ENCODE results near the gene PPM1N. TPM values are rescaled to one million over a fixed set of nuclear protein-coding genes. Genes with fewer than 3 reads are reported as not detected.

Gene PPM1N
- total and polyA plus RNA-seq, 2 of the 13 experiments (the other 11 are each of a cell fraction or from before 2014, with no cell fraction given) = 0.31 to 1.8 TPM

- TF ChIP-seq PRDM10 (CRISPR knock-in tag; IDR thresholded peaks at IDR 0.05; ENCODE audit: low read depth) (no peak), RBFOX2 (IDR thresholded peaks at IDR 0.05; ENCODE audit: low read depth, low read length) (peak; percentile 44; the same call in 1 of the 2 replicates), SRSF1 (optimal IDR thresholded peaks at IDR 0.05; ENCODE audit: low read depth, low read length) (no peak), ZNF703 (CRISPR knock-in tag; IDR thresholded peaks at IDR 0.05; ENCODE audit: borderline replicate concordance) (no peak), ZNF784 (CRISPR knock-in tag; IDR thresholded peaks at IDR 0.05; ENCODE audit: borderline replicate concordance) (no peak), SAFB2 (CRISPR knock-in tag; IDR thresholded peaks at IDR 0.05; ENCODE audit: borderline replicate concordance, low read depth) (no peak), TEF (CRISPR knock-in tag; IDR thresholded peaks at IDR 0.05) (no peak), ZNF160 (CRISPR knock-in tag; IDR thresholded peaks at IDR 0.05) (no peak), HDAC2 (CRISPR knock-in tag; IDR thresholded peaks at IDR 0.05) (0 out of 2 replicates have a peak, but pooled peaks have one; percentile 10), ATF7 (IDR thresholded peaks at IDR 0.05) (peak; percentile 98), ATF7 (CRISPR knock-in tag; IDR thresholded peaks at IDR 0.05) (peak; percentile 98), ZNF274 (CRISPR knock-in tag; IDR thresholded peaks at IDR 0.05) (no peak; the same call in 1 of the 2 replicates), MEIS1 (CRISPR knock-in tag; IDR thresholded peaks at IDR 0.05; ENCODE audit: borderline replicate concordance) (no peak), ZBTB44 (CRISPR knock-in tag; IDR thresholded peaks at IDR 0.05) (no peak), ZNF567 (CRISPR knock-in tag; IDR thresholded peaks at IDR 0.05; ENCODE audit: borderline replicate concordance) (no peak), NFIC (IDR thresholded peaks at IDR 0.05; ENCODE audit: low read length) (no peak), ZFP41 (CRISPR knock-in tag; IDR thresholded peaks at IDR 0.05; ENCODE audit: borderline replicate concordance) (no peak), ZNF740 (CRISPR knock-in tag; IDR thresholded peaks at IDR 0.05) (no peak), TEAD2 (CRISPR knock-in tag; IDR thresholded peaks at IDR 0.05) (no peak), SIN3B (IDR thresholded peaks at IDR 0.05; ENCODE audit: low read length) (no peak), HNF4A (CRISPR knock-in tag; IDR thresholded peaks at IDR 0.05) (no peak), ARNT2 (CRISPR knock-in tag; IDR thresholded peaks at IDR 0.05; ENCODE audit: low read depth) (no peak), KDM6A (CRISPR knock-in tag; IDR thresholded peaks at IDR 0.05; ENCODE audit: low read depth) (no peak), ZNF781 (CRISPR knock-in tag; IDR thresholded peaks at IDR 0.05; ENCODE audit: borderline replicate concordance, not compliant biosample characterization) (no peak)
Measured at GRCh38 chr19:45467456-45468158, 30.6 kb upstream of the PPM1N start, which contains the start of gene FOSB (continued).
